Colon (tissue), 2 donors: ENCODE measurements around the gene PIK3C3.
"Not testable (repeated sequence)": the region's sequence is repeated elsewhere in the genome, so short reads cannot be mapped to it uniquely, and the experiment has no call there.

Source experiments
- FAIRE-seq: peaks from 2 replicates; lab custom pipeline; 2012; peaks lifted over from hg19 to GRCh38; lab: Jason Lieb, UNC
- donor health status: control.
- donor health status: control.

PIK3C3 gene

DNA sequence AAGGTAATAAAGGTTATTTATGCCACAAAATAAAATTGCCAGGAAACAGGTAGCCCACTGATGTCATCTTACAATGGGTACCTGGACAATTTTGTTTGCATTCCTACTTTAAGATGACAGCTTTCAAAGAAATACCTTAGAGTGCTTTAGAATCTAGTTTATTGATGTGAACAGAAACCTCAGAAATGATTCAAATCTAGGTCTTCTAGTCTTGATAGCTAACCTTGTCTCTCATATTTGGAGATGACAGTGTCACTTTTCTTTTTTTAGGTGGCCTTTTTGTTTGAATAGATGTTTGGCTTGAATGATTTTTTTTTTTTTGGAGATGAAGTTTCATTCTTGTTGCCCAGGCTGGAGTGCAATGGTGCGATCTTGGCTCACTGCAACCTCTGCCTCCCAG is 69.1 kb downstream of the PIK3C3 start:
- no peak for FAIRE-seq

DNA sequence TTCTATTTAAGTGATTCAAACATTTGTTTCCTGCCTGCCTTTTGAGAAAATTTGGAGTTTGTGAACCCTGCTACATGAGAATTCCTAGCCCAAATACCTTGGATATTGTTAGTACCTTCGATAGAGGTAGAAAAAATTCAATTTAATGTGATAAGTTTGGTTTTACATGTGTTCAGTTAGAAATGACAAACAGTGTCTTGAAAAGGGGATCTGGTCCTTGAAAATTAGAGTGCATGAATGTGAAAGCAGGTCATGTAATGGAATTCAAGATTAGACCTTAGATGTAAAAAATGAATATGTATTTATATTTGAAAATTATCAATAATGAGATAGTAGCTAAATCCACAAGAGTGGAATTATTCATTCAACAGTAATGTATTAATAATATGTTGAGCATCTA is 70.5 kb downstream of the PIK3C3 start:
- FAIRE-seq: no peak

DNA sequence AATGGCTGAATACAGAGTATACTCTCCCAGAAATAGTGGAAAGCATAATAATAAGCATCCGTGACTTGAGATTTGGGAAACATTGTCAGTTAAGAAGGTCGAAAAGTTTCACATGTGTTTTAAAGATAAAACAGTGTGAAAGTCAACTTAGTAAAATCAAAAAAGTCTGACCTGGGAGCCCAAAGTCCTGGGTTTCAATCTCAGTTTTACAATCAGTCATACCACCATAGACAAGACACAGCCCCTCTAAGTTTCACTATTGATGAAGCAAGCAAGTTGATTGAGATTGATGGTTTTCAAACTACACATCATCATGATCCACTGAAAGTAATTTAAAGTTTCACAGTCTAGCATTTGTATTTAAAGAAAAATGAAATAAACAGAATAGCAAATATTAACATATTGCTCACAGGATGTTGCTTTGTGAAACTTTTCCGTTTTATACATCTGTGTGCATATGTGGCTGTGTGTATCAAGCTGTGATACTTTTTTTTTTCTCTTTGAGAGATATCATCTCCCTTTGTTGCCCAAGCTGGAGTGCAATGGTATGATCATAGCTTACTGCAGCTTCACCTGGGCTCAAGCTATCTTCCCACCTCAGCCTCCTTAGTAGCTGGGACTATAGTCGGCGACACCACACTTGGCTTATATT is 71.1 kb downstream of the PIK3C3 start:
- FAIRE-seq: no peak

DNA sequence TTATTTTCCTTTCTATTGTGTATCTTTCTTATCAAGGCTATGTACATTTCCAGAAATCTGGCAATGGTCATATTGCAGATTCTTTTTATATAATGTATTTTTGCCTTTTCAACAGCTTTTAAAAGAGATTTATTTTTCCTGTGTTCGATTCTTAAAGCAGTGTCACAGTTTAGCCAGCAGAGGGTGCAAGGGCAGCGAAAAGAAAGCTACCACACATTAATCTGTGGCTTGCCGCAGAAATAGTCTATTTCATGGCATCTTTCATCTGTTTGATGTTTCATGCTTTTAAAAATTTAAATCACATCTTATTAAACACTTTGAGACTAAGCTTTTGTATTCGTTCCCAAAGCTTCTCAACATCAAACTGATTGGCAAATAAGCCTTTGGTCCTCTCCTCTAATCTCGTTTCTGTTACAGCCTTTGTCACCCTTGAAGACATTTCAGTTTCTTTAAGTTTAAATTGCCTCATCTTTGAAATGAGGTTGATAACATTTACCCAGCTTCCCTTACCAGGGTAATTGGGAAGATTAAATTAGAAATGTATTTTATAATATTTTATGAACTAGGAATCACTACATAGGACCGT is 73.3 kb downstream of the PIK3C3 start:
- FAIRE-seq: no peak

DNA sequence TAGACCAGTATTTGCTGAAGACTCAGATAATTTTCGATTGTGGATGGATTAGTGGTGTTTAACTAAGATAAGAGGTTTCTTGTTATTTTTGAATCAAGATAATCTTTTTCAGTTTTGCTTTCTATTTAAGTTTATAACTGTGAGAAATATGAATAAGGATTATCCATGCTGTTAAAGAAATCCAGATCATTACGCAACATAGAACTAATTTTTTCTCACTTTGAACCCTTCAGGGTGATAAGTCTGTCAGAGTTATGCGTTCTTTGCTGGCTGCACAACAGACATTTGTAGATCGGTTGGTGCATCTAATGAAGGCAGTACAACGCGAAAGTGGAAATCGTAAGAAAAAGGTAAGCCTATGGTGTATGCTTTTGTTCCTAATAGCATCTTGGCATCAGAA is 74.1 kb downstream of the PIK3C3 start:
- no peak for FAIRE-seq

DNA sequence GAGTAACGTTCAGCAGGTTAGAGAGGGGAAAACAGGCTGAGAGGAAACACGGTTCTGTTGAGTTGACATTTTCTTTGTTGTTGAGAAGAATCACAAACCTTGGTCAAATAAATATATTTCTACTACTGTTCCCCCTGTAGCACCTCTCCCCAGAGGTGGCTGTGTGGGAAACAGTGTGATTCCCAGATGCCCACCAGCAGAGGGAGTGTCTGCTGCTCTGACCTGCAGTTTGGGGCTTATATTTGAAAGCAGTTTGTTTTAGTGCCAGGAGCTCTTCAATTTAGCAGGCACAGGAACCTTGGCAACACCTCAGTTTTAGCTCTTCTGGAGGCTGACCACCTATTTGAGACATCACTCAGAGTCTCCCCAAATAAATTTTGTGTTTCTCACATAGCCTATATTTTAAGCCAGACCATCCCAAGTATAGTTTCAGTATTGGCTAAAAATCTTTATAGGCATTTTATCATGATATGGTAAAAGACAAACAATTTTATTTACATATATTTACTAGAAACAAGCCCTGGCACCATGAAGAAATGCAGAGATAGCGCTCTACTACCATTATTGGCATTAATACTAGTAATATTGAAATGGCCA is 75.7 kb downstream of the PIK3C3 start:
- FAIRE-seq: no peak

DNA sequence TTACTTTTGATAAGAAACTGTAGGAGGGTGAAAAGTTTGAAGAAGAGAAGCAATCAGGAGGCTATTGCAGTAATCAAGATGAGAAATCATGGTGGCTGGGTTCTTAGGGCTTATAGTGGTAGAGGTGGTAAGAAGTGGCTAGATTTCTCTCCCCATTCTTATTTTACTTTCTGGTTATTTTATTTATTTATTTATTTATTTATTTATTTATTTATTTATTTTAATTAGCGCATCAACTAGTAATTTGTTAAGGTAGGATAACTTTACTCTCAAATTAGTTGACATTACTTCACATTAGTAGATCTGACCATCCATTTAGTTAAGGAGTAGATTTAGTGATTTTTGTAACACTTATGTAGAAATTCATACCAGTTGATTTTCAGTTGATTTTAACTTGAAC is 77.4 kb downstream of the PIK3C3 start:
- FAIRE-seq: no peak

DNA sequence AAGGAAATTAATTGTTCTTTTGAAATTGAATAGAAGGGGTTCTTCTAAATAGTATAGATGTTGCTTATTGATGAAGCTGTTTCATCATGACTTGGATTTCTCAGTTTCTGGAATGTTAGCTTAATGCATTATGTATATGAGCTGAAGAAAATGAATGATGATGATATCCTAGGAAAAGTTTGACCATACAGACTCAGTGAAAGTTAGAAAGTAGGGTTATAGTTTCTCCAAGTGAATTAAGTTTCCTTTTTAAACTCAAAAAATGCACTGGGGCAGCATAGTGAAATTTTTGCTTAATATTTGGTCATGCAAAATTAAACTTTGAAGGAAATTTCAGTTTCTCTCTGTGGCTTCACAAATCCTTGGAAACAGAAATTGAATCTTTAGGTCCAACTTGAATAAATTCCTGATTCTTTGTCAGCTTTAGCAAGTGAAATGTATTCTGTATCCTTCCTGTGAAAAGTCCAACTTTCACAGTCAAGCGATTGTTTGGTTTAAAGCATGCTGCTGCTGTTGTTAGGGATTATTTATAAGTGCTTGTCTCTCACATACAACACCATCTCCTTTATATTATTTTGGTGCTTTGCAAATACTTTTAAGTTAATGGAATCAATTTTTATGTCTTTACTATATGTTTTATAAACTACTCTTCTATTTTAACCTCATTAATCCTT is 78.2 kb downstream of the PIK3C3 start:
- FAIRE-seq: no peak

DNA sequence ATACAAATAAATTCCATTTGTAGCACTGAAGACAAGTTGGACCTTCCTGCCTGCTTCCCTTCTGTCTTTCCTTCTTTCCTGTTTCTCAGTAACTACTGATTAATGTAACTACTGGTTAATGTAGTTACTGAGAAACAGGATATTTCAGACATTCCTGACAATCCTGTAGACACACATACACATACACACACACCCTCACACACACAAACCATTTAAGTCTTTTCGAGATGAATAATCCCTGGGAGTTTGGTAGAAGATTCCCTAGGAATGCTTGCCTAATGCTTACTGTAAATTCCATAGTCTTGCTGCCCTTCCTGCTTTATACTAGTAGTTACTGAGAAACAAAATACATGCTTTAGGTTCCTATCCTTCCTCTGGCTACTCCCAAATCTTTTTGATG is 83.9 kb downstream of the PIK3C3 start:
- FAIRE-seq: no peak

DNA sequence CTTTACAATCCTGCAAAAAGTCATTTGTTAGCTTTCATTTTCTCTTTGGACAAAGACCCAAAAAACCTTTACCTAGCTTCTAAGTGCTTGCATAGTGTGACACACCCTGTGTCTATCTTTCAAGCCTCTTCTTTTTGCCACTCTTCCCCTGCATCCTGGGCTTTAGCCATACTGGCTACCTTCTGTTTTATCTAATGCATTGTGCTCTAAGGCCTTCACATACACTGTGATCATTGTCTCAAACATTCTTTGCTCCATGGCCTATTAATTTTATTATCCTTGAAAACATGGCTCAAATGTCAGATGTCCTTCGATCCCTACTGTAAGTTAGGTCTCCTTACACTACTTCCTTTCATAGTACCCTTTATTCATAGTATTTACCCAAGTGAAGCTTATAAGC is 84.4 kb downstream of the PIK3C3 start:
- no peak for FAIRE-seq

DNA sequence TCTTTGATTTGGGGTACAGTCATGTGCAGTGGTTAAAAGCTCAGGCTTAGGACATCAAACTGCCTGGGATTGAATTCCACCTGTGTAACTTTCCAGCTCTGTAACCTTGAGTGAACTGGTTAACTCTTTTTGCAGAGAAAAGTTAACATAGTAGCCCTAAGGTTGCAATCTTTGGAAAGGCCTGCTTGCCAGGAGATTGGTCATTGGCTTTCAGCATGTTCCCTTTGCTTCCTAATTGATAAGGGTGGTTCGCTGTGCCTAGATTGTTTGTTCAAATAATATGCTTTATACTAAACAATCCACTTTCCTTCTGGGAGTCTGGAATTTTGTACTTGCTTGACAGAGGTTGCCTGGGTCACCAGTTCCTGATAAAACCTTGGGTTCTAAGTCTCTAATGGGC is 86.8 kb downstream of the PIK3C3 start:
- no peak for FAIRE-seq

DNA sequence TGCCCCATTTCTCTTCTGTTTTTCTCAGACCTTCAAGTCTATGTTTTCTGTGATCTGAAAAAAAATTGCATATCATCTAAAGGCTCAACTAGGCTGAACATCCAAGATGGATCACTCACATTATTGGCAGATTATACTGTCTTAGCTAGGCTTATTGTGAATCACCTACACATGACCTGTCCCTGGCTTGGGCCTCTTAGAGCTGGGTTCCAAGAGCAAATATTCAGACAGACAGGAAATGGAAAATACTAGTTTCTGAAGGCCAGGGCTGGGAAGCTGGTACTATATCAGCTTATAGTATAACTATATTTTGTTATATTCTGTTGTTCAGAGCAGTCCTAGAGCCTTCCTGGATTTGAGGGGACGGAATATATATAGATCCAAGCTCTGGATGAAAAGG is 90.3 kb downstream of the PIK3C3 start:
- FAIRE-seq: no peak

DNA sequence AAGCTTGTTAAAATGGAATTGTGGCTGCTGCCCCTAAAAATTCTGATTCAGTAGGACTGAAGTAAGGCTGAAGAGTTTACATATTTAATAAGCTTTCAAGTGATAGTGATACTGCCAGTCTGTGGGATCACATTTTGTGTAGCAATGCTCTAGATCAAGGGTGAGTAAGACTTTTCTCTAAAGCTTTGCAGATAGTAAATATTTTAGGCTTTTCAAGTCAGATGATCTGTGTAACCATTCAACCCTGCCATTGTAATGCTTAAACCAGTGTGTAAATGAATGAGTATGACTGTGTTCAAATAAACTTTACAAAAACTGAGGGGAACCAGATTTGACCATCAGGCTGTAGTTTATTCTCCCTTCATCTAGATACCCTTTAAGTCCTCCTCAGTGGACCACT is 92.7 kb downstream of the PIK3C3 start:
- FAIRE-seq: no peak

DNA sequence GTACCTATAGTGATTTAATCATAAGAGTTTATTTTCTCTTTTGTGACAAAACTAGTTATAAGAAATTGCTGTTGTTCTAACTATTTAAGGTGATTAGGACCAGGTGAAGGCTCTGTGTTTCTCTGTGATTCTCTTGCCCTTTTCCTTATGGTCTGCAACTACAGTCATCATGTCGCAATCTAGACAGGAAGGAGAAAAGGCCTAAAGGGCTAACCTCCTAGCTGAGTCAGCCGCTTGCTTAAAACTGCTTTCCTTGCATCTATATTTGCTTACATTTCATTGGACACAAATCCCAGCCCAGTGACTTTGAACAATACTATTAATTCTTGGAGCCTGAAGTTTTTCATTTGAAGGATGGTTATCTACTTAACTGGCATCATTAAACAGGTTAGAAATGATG is 93.1 kb downstream of the PIK3C3 start:
- no peak for FAIRE-seq

DNA sequence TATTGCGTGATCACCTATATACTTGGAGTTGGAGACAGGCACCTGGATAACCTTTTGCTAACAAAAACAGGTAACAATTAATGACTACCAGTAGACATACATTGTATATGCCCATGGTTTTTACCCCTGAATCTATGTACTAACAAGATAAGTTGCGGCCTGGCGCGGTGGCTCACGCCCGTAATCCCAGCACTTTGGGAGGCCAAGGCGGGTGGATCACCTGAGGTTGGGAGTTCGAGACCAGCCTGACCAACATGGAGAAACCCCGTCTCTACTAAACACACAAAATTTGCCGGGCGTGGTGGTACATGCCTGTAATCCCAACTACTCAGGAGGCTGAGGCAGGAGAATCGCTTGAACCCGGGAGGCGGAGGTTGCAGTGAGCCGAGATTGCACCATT is 94.5 kb downstream of the PIK3C3 start:
- not testable (repeated sequence) for FAIRE-seq

DNA sequence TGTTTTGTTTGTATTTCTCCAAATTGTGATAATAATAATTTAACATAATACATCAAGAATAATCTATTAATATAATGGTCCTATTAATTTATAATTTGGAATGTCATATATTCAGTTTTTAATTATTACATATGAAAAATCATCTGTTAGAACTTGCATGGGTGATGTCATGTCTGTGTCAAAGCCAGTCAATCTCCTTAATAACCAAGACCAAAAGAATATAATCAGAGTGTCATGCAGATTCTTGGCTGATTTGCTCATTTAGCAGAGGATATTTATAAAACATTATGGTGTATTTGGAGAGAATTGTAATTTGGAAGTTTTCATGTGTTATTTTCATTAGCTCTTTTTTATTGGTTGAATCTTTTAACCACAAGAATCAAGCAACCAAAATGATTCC is 96.4 kb downstream of the PIK3C3 start:
- FAIRE-seq: no peak

DNA sequence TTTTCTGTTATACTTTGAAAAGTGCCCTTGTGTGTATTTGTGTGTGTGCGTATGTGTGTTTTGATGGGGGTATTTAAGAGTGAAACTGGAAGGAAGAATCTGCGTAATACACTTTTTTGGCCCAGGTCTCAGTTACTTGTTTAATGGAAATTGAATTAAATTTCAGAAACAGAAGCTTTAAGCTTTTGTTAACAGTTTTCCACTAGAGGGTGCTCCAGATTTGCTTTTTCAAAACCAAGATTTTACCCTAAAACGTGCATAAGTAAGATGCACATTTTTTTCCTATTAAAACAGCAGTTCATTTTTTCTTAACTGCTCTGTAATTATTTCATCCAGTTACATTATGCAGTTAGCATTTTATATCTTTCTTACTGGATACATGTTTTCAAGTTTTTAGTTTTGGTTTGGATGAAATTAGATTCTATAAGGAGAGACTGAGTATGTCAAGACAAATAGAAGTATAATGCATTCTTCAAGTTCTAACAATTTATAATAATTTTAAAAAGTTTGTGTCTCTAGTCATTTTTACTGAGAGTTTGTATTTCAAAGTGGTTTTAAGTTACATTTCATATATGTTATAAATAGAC is 97.2 kb downstream of the PIK3C3 start:
- FAIRE-seq: peak; percentile 5

DNA sequence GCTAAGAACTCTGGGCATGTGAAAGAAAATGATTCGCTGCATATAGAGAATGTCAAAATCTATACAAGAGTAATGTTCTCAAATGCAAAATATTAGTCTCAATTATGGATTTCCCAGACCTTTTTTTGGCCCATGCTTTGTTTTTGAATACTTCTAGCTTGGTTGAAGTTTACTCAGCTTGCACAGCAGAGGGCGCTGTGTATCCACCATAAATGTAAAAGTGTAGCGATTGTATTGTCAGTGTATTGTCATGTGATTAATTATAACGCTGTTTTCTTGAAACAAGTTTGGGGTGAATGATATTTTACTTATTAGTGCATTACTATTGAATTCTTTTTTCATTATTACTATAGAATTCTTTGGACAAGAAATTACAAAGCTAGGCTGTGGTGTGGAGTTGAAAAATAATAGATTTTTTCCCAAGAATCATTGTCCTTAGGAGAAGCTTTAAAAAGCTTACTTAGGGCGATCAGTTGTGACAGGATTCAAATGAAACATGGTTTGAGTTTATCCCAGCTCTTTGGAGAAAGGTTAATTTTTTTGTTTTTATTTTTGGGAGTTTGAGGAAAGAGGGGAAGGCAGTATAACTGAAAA is 98.3 kb downstream of the PIK3C3 start:
- no peak for FAIRE-seq

DNA sequence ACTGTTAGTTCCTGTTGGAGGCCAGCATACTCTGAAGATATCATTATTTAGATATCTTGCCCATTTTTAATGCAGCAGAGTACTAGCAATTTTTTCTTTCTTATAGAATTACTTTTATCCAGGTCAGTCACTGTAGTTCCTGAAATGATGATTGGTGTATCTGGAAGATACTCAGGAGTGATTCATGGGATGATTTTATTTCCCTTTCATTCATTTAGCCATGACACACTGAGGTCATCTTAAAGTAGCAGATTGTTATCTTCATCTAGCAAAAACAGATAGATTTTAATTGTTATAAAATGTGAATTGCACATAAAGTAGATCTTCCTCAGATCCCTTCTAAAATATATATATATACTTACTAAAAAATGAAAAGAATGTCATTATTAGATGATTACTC is 109.1 kb downstream of the PIK3C3 start:
- FAIRE-seq: no peak

DNA sequence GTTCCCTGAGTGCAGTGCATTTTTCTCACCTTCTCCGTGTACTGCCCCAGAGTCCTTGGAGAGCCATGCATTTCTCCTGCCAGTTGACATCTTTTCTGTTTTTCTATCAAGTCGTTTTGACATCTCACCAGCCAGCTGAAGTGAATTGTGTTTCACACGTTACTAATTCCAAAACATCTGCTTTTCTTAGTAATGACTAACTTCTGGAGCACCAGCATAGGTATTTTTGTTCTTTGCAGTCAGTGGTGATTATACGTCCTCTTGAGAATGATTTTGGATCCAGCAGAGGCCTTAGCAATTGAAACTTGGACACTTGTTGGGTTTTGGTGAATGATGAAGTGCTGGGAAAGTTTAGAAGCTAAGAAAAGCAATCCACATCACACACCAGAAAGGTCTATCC is 112.5 kb downstream of the PIK3C3 start:
- no peak for FAIRE-seq

DNA sequence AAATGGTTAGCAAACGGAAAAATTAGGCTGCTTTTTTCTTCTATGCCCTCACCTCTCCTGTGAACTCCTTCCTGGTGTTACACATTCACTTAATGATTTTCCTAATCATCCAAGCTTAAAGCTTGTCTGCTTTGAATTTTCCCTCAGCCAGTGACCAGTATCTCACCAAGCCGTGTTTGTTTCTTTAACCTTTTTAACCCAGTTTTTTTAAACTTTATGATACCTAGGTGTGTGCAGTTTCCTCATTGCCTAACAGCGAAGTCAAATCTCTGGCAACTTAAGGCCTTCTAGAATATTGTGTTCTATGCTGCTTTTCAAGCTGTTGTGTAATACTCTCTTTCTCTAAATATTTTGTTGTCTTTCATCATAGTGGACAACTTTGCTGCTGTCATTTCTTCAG is 113.0 kb downstream of the PIK3C3 start:
- no peak for FAIRE-seq

DNA sequence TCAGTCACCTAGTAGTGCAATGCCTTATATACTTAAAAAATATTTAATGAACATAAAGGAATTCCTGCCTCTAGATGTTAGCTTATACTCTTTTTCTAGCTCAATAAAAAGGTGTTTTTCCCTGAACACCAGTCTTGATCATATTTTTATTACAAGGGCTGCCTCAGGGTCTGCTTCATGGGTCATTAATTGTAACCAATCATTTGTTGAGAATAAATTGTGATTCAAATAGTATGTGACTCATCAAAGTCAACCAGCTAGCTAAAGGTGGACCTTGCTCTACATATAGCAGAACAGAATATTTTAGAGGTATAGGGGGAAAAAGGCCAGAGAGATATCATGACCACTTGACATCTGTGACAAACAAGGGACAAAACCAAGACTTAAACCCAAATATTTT is 114.0 kb downstream of the PIK3C3 start:
- FAIRE-seq: no peak

DNA sequence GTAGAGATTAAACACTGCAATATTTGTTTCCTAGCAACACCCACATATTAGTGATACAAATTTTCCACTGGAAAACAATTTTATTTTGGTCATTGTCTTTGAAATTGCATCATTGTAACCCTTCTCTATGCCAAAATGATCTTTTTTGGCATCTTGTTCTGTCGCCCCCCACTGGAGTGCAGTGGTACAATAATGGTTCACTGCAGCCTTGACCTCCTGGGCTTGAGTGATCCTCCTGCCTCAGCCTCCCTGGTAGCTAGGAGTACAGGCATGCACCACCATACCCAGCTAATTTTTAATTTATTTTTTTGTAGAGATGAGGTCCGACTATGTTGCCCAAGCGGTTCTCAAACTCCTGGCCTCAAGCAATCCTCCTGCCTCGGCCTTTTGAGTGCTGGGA is 117.4 kb downstream of the PIK3C3 start:
- no peak for FAIRE-seq
